ENCODE data around the gene SH3BGR.

Gene SH3BGR

GRCh38 chr21:39552856-39553255 lies 101.1 kb downstream of the SH3BGR start:
- TF ChIP-seq CTCF (IDR thresholded peaks at IDR 0.05; ENCODE audit: insufficient read depth, low read length) (no peak), REST (IDR thresholded peaks at IDR 0.05; ENCODE audit: insufficient replicate concordance, low read depth) (no peak), SPI1 (IDR thresholded peaks at IDR 0.05; ENCODE audit: borderline replicate concordance, low read depth) (no peak), POLR2AphosphoS5 (IDR thresholded peaks at IDR 0.05; ENCODE audit: low read depth) (no peak), GABPA (IDR thresholded peaks at IDR 0.05; ENCODE audit: low read depth) (no peak)
- H3K27me3 ChIP-seq (ENCODE audit: insufficient read depth, poor library complexity, severe bottlenecking): no peaks in the 10 kb centered on the region
- no peak overlapping the region for H3K4me3 ChIP-seq (replicated peaks; ENCODE audit: insufficient read depth, low read length)
- DNase-seq (ENCODE audit: low read depth in 1 of 2, low spot score in 1 of 2): no peak
- no peak overlapping the region for H3K27ac ChIP-seq (replicated peaks)

GRCh38 chr21:39553331-39553730 lies 101.6 kb downstream of the SH3BGR start:
- no peak for TF ChIP-seq CTCF (IDR thresholded peaks at IDR 0.05; ENCODE audit: insufficient read depth, low read length)
- no peak for TF ChIP-seq REST (IDR thresholded peaks at IDR 0.05; ENCODE audit: insufficient replicate concordance, low read depth)
- no peak overlapping the region for H3K4me3 ChIP-seq (replicated peaks; ENCODE audit: insufficient read depth, low read length)
- H3K27ac ChIP-seq (replicated peaks): no peak overlapping the region
- H3K27me3 ChIP-seq (ENCODE audit: insufficient read depth, poor library complexity, severe bottlenecking): no peaks in the 10 kb centered on the region
- DNase-seq (ENCODE audit: low read depth in 1 of 2, low spot score in 1 of 2): no peak

GRCh38 chr21:39555911-39556590 lies 104.3 kb downstream of the SH3BGR start:
- H3K27me3 ChIP-seq (ENCODE audit: insufficient read depth, poor library complexity, severe bottlenecking): no peaks in the 10 kb centered on the region
- TF ChIP-seq GABPA (IDR thresholded peaks at IDR 0.05; ENCODE audit: low read depth): no peak
- no peak for TF ChIP-seq REST (IDR thresholded peaks at IDR 0.05; ENCODE audit: insufficient replicate concordance, low read depth)
- TF ChIP-seq SPI1 (IDR thresholded peaks at IDR 0.05; ENCODE audit: borderline replicate concordance, low read depth): no peak
- no peak for TF ChIP-seq CTCF (IDR thresholded peaks at IDR 0.05; ENCODE audit: insufficient read depth, low read length)
- TF ChIP-seq POLR2AphosphoS5 (IDR thresholded peaks at IDR 0.05; ENCODE audit: low read depth): no peak
- no peak overlapping the region for H3K4me3 ChIP-seq (replicated peaks; ENCODE audit: insufficient read depth, low read length)
- DNase-seq (ENCODE audit: low read depth in 1 of 2, low spot score in 1 of 2): no peak
- H3K27ac ChIP-seq (replicated peaks): no peak overlapping the region

Data from HL-60 (cell line).